Esophagus squamous epithelium (tissue), 4 donors: ENCODE results near the gene MED16.

Experiments
- POLR2A ChIP-seq, 4 donors: fragments of 450-650 bp; IDR thresholded peaks; one replicate each; pipeline ENCODE4 v1.6.1; 2017; ENCODE audit warnings: antibody characterized with exemption in 4 of 4, mild to moderate bottlenecking in 4 of 4, moderate library complexity in 3 of 4
- TF ChIP-seq, protein P1 (sequence below), 6 experiments: fragments of 450-650 bp in 4 of 6; fragments of 200-600 bp in 2 of 6; sonication (generic) in 2 of 6; IDR thresholded peaks; one replicate each; pipeline ENCODE4 v1.5.1; 2016 to 2019; ENCODE audit warnings: antibody characterized with exemption in 6 of 6, mild to moderate bottlenecking in 4 of 6, moderate library complexity in 4 of 6

- TF ChIP-seq, protein P1, sequence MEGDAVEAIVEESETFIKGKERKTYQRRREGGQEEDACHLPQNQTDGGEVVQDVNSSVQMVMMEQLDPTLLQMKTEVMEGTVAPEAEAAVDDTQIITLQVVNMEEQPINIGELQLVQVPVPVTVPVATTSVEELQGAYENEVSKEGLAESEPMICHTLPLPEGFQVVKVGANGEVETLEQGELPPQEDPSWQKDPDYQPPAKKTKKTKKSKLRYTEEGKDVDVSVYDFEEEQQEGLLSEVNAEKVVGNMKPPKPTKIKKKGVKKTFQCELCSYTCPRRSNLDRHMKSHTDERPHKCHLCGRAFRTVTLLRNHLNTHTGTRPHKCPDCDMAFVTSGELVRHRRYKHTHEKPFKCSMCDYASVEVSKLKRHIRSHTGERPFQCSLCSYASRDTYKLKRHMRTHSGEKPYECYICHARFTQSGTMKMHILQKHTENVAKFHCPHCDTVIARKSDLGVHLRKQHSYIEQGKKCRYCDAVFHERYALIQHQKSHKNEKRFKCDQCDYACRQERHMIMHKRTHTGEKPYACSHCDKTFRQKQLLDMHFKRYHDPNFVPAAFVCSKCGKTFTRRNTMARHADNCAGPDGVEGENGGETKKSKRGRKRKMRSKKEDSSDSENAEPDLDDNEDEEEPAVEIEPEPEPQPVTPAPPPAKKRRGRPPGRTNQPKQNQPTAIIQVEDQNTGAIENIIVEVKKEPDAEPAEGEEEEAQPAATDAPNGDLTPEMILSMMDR (IDR thresholded peaks at IDR 0.05) = no peak
- TF ChIP-seq POLR2A (IDR thresholded peaks at IDR 0.05) = no peak
Observed at GRCh38 chr19:827710-828321, 65.2 kb downstream of the MED16 start, which contains the start of gene AZU1.
